Measurements from ENCODE around the gene HGFAC.

The HGFAC gene

GRCh38 chr4:3416270-3416669, 25.5 kb upstream of the HGFAC start:
- no peak for DNase-seq (ENCODE audit: low spot score)
- Histone ChIP-seq H3K4me3 (no peak overlapping the region), H3K27ac (no peak overlapping the region)
- TF ChIP-seq CTCF (IDR thresholded peaks at IDR 0.05), result no peak

GRCh38 chr4:3416821-3417221, 24.9 kb upstream of the HGFAC start:
- no peak overlapping the region for H3K27ac ChIP-seq
- no peak for TF ChIP-seq CTCF (IDR thresholded peaks at IDR 0.05)
- no peak overlapping the region for H3K4me3 ChIP-seq
- DNase-seq (ENCODE audit: low spot score), result no peak

GRCh38 chr4:3417448-3417847, 24.3 kb upstream of the HGFAC start:
- Histone ChIP-seq H3K4me3 (no peak overlapping the region), H3K27ac (no peak overlapping the region)
- DNase-seq (ENCODE audit: low spot score), result no peak
- no peak for TF ChIP-seq CTCF (IDR thresholded peaks at IDR 0.05)

- DNase-seq (ENCODE audit: low spot score), result no peak
- TF ChIP-seq CTCF (IDR thresholded peaks at IDR 0.05), result no peak
Measured at GRCh38 chr4:3418029-3418762, 23.6 kb upstream of the HGFAC start.

GRCh38 chr4:3419836-3420605, 21.7 kb upstream of the HGFAC start:
- no peak for TF ChIP-seq CTCF (IDR thresholded peaks at IDR 0.05)
- Histone ChIP-seq H3K27ac (no peak overlapping the region), H3K4me3 (no peak overlapping the region)
- no peak for DNase-seq (ENCODE audit: low spot score)

More at GRCh38 chr4:3418029-3418762, 23.6 kb upstream of the HGFAC start:
- H3K27ac ChIP-seq, result no peak overlapping the region
- H3K4me3 ChIP-seq, result no peak overlapping the region

- no peak for DNase-seq (ENCODE audit: low spot score)
- H3K27ac ChIP-seq, result no peak overlapping the region
- TF ChIP-seq CTCF (IDR thresholded peaks at IDR 0.05), result no peak
- no peak overlapping the region for H3K4me3 ChIP-seq
Measured at GRCh38 chr4:3420606-3420955, 21.2 kb upstream of the HGFAC start.

- no peak overlapping the region for H3K27ac ChIP-seq
- DNase-seq (ENCODE audit: low spot score), result no peak
- TF ChIP-seq CTCF (IDR thresholded peaks at IDR 0.05), result no peak
- H3K4me3 ChIP-seq, result no peak overlapping the region
Measured at GRCh38 chr4:3420956-3421355, 20.8 kb upstream of the HGFAC start.
